H9 (cell line): ENCODE results near the gene NR3C2. TPM values are rescaled to one million over a fixed set of nuclear protein-coding genes. Genes with fewer than 3 reads are reported as not detected.

ENCODE experiments used
- DNase-seq: peaks from one replicate; pipeline ENCODE4 v3.0.0-alpha.2; 2017
- H2AFZ ChIP-seq: one replicate; pipeline ENCODE4 v1.6.1; 2013; ENCODE audit warnings: mild to moderate bottlenecking, low read length, control low read depth, moderate library complexity
- H2AK5ac ChIP-seq: 2 replicates; pipeline ENCODE4 v1.6.1; 2013; ENCODE audit warnings: low read length, control low read depth, mixed read lengths; ENCODE audit not compliant: insufficient read length
- H2BK120ac ChIP-seq: one replicate; pipeline ENCODE4 v1.6.1; 2013; ENCODE audit warnings: low read depth, mild to moderate bottlenecking, low read length, control low read depth, inconsistent platforms; ENCODE audit not compliant: poor library complexity, severe bottlenecking
- H2BK12ac ChIP-seq: 2 replicates; pipeline ENCODE4 v1.6.1; 2013; ENCODE audit warnings: low read length, control low read depth, mixed read lengths, low read depth; ENCODE audit not compliant: insufficient read length
- H2BK15ac ChIP-seq: 2 replicates; pipeline ENCODE4 v1.6.1; 2013; ENCODE audit warnings: low read depth, low read length, control low read depth
- H2BK20ac ChIP-seq: one replicate; pipeline ENCODE4 v1.6.1; 2013; ENCODE audit warnings: low read depth, mild to moderate bottlenecking, low read length, control low read depth, inconsistent platforms; ENCODE audit not compliant: poor library complexity, severe bottlenecking
- H2BK5ac ChIP-seq: 2 replicates; pipeline ENCODE4 v1.6.1; 2013; ENCODE audit warnings: low read length, control low read depth, mixed read lengths; ENCODE audit not compliant: insufficient read length
- H3K14ac ChIP-seq: 2 replicates; pipeline ENCODE4 v1.6.1; 2013; ENCODE audit warnings: low read length, control low read depth; ENCODE audit not compliant: insufficient read depth
- H3K18ac ChIP-seq: 2 replicates; pipeline ENCODE4 v1.6.1; 2013; ENCODE audit warnings: low read depth, mild to moderate bottlenecking, mixed read lengths, low read length, control low read depth; ENCODE audit not compliant: insufficient read length
- H3K23ac ChIP-seq: 2 replicates; pipeline ENCODE4 v1.6.1; 2013; ENCODE audit warnings: low read length, control low read depth, mixed read lengths, low read depth; ENCODE audit not compliant: insufficient read length
- H3K23me2 ChIP-seq: 2 replicates; pipeline ENCODE4 v1.6.1; 2013; ENCODE audit warnings: low read depth, mild to moderate bottlenecking, mixed read lengths, low read length, control low read depth; ENCODE audit not compliant: insufficient read length, poor library complexity, severe bottlenecking
- H3K27ac ChIP-seq: 2 replicates; pipeline ENCODE4 v1.5.1; 2013; ENCODE audit warnings: low read length, control low read depth, mixed read lengths, low read depth; ENCODE audit not compliant: insufficient read length
- H3K27me3 ChIP-seq: 2 replicates; pipeline ENCODE4 v1.6.1; 2013; ENCODE audit warnings: low read length, control low read depth, inconsistent platforms; ENCODE audit not compliant: insufficient read depth
- H3K4ac ChIP-seq: 2 replicates; pipeline ENCODE4 v1.6.1; 2013; ENCODE audit warnings: low read depth, mild to moderate bottlenecking, control low read depth, inconsistent platforms, low read length, moderate library complexity
- H3K4me1 ChIP-seq: 2 replicates; pipeline ENCODE4 v1.6.1; 2013; ENCODE audit warnings: low read length, control low read depth, inconsistent platforms; ENCODE audit not compliant: insufficient read depth
- H3K4me2 ChIP-seq: 2 replicates; pipeline ENCODE4 v1.6.1; 2013; ENCODE audit warnings: low read length, control low read depth, mixed read lengths; ENCODE audit not compliant: insufficient read length, insufficient read depth
- H3K56ac ChIP-seq: 2 replicates; pipeline ENCODE4 v1.6.1; 2013; ENCODE audit warnings: low read depth, mild to moderate bottlenecking, mixed read lengths, low read length, control low read depth; ENCODE audit not compliant: insufficient read length
- H3K79me1 ChIP-seq: 2 replicates; pipeline ENCODE4 v1.6.1; 2013; ENCODE audit warnings: low read depth, mild to moderate bottlenecking, moderate library complexity, low read length, control low read depth, inconsistent platforms; ENCODE audit not compliant: insufficient read depth, poor library complexity, severe bottlenecking
- H3K79me2 ChIP-seq: 2 replicates; pipeline ENCODE4 v1.6.1; 2013; ENCODE audit warnings: low read length, control low read depth, inconsistent platforms; ENCODE audit not compliant: insufficient read depth
- H3K9ac ChIP-seq: 2 replicates; pipeline ENCODE4 v1.6.1; 2013; ENCODE audit warnings: low read length, control low read depth, mixed read lengths; ENCODE audit not compliant: insufficient read length; ENCODE audit errors: extremely low read depth
- H3K9me3 ChIP-seq: one replicate; pipeline ENCODE4 v1.6.1; 2013; ENCODE audit warnings: low read depth, low read length, inconsistent platforms; ENCODE audit not compliant: control insufficient read depth
- H3T11ph ChIP-seq: one replicate; pipeline ENCODE4 v1.6.1; 2013; ENCODE audit warnings: mild to moderate bottlenecking, low read length, control low read depth, inconsistent platforms
- H4K20me1 ChIP-seq: one replicate; pipeline ENCODE4 v1.6.1; 2013; ENCODE audit not compliant: control insufficient read depth, insufficient read length, insufficient read depth
- H4K5ac ChIP-seq: 2 replicates; pipeline ENCODE4 v1.6.1; 2013; ENCODE audit warnings: low read depth, mild to moderate bottlenecking, mixed read lengths, low read length, control low read depth; ENCODE audit not compliant: insufficient read length
- H4K8ac ChIP-seq: replicated peaks from 2 replicates; pipeline ENCODE4 v1.6.1; 2013; ENCODE audit warnings: low read length, control low read depth, mixed read lengths, low read depth; ENCODE audit not compliant: insufficient read length
- H4K91ac ChIP-seq: 2 replicates; pipeline ENCODE4 v1.6.1; 2013; ENCODE audit warnings: low read depth, mild to moderate bottlenecking, moderate library complexity, mixed read lengths, low read length, control low read depth; ENCODE audit not compliant: insufficient read length
- H3K27ac Mint-ChIP-seq, 3 experiments: 2 replicates in 2 of 3; 3 replicates in 1 of 3; pipeline ENCODE4 v1.8.0; 2020 to 2021; ENCODE audit warnings: mixed read lengths in 3 of 3, mild to moderate bottlenecking in 1 of 3, moderate library complexity in 1 of 3
- H3K27me3 Mint-ChIP-seq: 2 replicates; pipeline ENCODE4 v1.8.0; 2021; ENCODE audit warnings: low read depth, mild to moderate bottlenecking, moderate library complexity, mixed read lengths
- H3K36me3 Mint-ChIP-seq, 3 experiments: 2 replicates in 2 of 3; 3 replicates in 1 of 3; pipeline ENCODE4 v1.8.0; 2020 to 2021; ENCODE audit warnings: low read depth in 3 of 3, mixed read lengths in 3 of 3; ENCODE audit not compliant: insufficient read depth in 1 of 3
- H3K4me1 Mint-ChIP-seq, 2 experiments: 2 replicates each; pipeline ENCODE4 v1.8.0; 2020; ENCODE audit warnings: mixed read lengths in 2 of 2
- H3K4me3 Mint-ChIP-seq, 2 experiments: 2 replicates in 1 of 2; 3 replicates in 1 of 2; pipeline ENCODE4 v1.8.0; 2020 to 2021; ENCODE audit warnings: mild to moderate bottlenecking in 2 of 2, mixed read lengths in 2 of 2, moderate library complexity in 1 of 2
- H3K9me3 Mint-ChIP-seq, 2 experiments: 2 replicates in 1 of 2; 3 replicates in 1 of 2; pipeline ENCODE4 v1.8.0; 2020; ENCODE audit warnings: mild to moderate bottlenecking in 2 of 2, mixed read lengths in 2 of 2, moderate library complexity in 1 of 2
- CTCF ChIP-seq: fragments of 200-600 bp; sonication (generic); conservative IDR thresholded peaks from 3 replicates; pipeline ENCODE4 v1.8.0; 2021; ENCODE audit warnings: antibody characterized with exemption, mild to moderate bottlenecking
- WGBS: extraction: QIAGEN DNeasy Blood & Tissue Kit; methylation state at CpG from one replicate; pipeline ENCODE4 v1.1.7; 2013; ENCODE audit warnings: missing lambda C conversion rate, low lambda C conversion rate, mixed read lengths; ENCODE audit not compliant: insufficient read length; ENCODE audit errors: extremely low coverage; 5-methylcytosine and 5-hydroxymethylcytosine counted together
- total RNA-seq: library from RNA; stranded (reverse); gene quantifications from 2 replicates; pipeline ENCODE4 v1.2.1, GENCODE V29; 2021

NR3C2 gene
- total RNA-seq, 1 experiment from 2014 or later = 1.4 TPM

GRCh38 chr4:148056879-148057278, 385.3 kb downstream of the NR3C2 start:
- no peak overlapping the region for H3K4me3 Mint-ChIP-seq
- H3K4me2 ChIP-seq = no peak overlapping the region
- H3K56ac ChIP-seq = no peak overlapping the region
- H2AFZ ChIP-seq = no peak overlapping the region
- no peak overlapping the region for H2BK5ac ChIP-seq
- no peak overlapping the region for H3K27ac ChIP-seq
- no peaks in the 10 kb centered on the region for H3K9me3 ChIP-seq
- H3K79me2 ChIP-seq = no peaks in the 10 kb centered on the region
- no peak overlapping the region for H3K18ac ChIP-seq
- H3T11ph ChIP-seq = no peak overlapping the region
- no peak overlapping the region for H3K14ac ChIP-seq
- no peaks in the 10 kb centered on the region for H3K36me3 Mint-ChIP-seq
- H3K27me3 Mint-ChIP-seq = no peaks in the 10 kb centered on the region
- H3K23ac ChIP-seq = no peak overlapping the region
- H2BK120ac ChIP-seq = no peak overlapping the region
- no peak overlapping the region for H2BK15ac ChIP-seq
- H3K27me3 ChIP-seq = no peaks in the 10 kb centered on the region
- peak; percentile 64 for DNase-seq
- no peak overlapping the region for H4K5ac ChIP-seq
- H3K4me1 ChIP-seq = peaks cover 5% of the 10 kb centered on the region; the same call in 1 of the 2 replicates
- no peak overlapping the region for H3K9ac ChIP-seq
- TF ChIP-seq CTCF = peak; percentile 63
- no peaks in the 10 kb centered on the region for H3K23me2 ChIP-seq
- no peak overlapping the region for H3K27ac Mint-ChIP-seq
- H2BK12ac ChIP-seq = no peak overlapping the region
- peaks cover 27 to 32% of the 10 kb centered on the region in 2 experiments for H3K4me1 Mint-ChIP-seq
- no peaks in the 10 kb centered on the region for H4K20me1 ChIP-seq
- no peak overlapping the region for H2AK5ac ChIP-seq
- H4K8ac ChIP-seq = no peak overlapping the region
- no peak overlapping the region for H3K4ac ChIP-seq
- no peaks in the 10 kb centered on the region for H3K9me3 Mint-ChIP-seq
- H3K79me1 ChIP-seq = no peaks in the 10 kb centered on the region
- H2BK20ac ChIP-seq = no peak overlapping the region
- WGBS = no CpG with 5 or more reads among the region's 6 CpGs
- H4K91ac ChIP-seq = no peak overlapping the region
